OCI-LY1 (cell line): Measurements from ENCODE around the gene C11orf58.

Experiments
- EZH2 ChIP-seq: fragments of 200-600 bp; sonication (generic), shearing (Covaris generic); IDR thresholded peaks from 2 replicates; pipeline ENCODE4 v1.8.0; 2017; ENCODE audit warnings: borderline replicate concordance, mixed run types, mild to moderate bottlenecking, antibody characterized with exemption, low read length, moderate library complexity, mixed read lengths
- TF ChIP-seq, protein P1 (sequence below): fragments of 200-600 bp; sonication (generic), shearing (Covaris generic); IDR thresholded peaks from 2 replicates; pipeline ENCODE4 v1.5.1; 2017; ENCODE audit warnings: mild to moderate bottlenecking, antibody characterized with exemption, low read length, moderate library complexity, mixed read lengths

DNA sequence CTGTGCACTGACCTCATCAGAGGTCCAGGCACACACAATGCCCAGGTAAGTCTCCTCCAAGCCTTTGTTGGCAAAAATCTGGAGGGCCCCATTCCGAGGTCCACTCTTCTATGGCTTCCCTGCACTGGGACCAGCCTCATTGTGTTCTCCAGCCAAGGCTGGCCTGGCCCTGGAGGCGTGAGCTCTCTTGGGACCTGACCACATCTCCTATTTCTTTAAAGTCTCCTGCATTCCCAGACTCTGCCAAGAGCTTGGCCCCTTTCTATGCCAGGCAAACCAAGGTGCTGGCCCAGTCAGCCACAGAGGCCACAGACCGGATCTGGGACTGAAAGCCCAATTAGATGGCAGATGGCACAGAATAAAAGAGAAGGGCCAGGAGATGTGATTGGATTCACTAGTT is 55.1 kb downstream of the C11orf58 start:
- TF ChIP-seq, protein P1, sequence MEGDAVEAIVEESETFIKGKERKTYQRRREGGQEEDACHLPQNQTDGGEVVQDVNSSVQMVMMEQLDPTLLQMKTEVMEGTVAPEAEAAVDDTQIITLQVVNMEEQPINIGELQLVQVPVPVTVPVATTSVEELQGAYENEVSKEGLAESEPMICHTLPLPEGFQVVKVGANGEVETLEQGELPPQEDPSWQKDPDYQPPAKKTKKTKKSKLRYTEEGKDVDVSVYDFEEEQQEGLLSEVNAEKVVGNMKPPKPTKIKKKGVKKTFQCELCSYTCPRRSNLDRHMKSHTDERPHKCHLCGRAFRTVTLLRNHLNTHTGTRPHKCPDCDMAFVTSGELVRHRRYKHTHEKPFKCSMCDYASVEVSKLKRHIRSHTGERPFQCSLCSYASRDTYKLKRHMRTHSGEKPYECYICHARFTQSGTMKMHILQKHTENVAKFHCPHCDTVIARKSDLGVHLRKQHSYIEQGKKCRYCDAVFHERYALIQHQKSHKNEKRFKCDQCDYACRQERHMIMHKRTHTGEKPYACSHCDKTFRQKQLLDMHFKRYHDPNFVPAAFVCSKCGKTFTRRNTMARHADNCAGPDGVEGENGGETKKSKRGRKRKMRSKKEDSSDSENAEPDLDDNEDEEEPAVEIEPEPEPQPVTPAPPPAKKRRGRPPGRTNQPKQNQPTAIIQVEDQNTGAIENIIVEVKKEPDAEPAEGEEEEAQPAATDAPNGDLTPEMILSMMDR = no peak
- TF ChIP-seq EZH2 = no peak
